Measurements from ENCODE around the gene LYSET.
"Not testable (repeated sequence)": the region's sequence is repeated elsewhere in the genome, so short reads cannot be mapped to it uniquely, and the experiment has no call there.

The LYSET gene

GRCh38 chr14:93228550-93228949 is 43.4 kb downstream of the LYSET start:
- no peak for DNase-seq (ENCODE audit: low spot score)

- DNase-seq (ENCODE audit: low spot score): no peak
These were observed 45.4 kb downstream of the LYSET start for GRCh38 chr14:93230539-93230938.

DNA sequence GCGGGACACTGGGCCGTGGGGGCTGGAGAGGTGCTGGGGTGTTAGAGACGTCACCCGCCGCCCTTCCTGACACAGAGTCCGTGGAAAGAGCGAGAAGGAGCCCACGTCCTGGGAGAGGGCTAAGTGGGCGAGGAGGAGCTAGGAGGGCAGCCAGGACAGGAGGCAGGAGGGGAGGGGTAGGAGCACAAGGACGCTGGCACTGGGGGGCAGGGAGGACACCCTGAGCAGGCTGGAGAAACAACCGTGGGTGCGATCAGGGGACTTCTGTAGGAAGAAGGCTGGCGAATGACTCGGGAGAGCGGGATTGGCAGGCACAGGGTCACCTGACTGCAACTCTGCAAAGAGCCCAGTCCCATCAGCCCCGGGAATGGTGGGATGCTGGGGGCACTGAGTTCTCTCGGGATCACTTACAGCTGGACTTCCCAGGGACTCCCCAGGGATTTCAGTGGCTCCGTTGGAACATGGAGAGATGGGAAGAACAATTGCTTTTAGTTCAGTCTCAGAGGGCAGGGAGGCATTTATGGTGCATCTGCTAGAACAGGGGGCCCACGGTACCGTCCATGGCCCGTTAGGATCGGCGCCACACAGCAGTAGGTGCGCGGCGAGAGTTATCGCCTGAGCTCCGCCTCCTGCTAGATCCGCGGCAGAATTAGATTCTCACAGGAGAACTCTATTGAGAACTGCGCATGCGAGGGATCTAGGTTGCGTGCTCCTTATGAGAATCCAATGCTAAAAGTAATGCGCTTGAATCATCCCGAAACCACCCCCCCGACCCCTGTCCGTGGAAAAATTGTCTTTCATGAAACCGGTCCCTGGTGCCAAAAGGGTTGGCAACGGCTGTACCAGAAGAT is 46.2 kb downstream of the LYSET start:
- DNase-seq (ENCODE audit: low spot score): peak; percentile 29

GRCh38 chr14:93232159-93232558 is 47.0 kb downstream of the LYSET start:
- DNase-seq (ENCODE audit: low spot score): no peak

DNA sequence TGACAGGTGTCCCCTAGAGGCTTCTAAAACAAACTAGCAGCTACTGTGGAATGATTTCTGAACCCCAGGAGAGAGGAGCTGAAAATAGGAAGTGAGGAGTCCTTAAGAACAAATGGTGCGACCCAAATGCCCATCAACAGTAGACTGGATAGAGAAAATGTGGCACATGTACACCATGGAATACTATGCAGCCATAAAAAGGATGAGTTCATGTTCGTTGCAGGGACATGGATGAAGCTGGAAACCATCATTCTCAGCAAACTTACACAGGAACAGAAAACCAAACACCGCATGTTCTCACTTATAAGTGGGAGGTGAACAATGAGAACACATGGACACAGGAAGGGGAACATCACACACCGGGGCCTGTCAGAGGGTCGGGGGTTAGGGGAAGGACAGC is 48.0 kb downstream of the LYSET start:
- DNase-seq (ENCODE audit: low spot score): not testable (repeated sequence)

DNA sequence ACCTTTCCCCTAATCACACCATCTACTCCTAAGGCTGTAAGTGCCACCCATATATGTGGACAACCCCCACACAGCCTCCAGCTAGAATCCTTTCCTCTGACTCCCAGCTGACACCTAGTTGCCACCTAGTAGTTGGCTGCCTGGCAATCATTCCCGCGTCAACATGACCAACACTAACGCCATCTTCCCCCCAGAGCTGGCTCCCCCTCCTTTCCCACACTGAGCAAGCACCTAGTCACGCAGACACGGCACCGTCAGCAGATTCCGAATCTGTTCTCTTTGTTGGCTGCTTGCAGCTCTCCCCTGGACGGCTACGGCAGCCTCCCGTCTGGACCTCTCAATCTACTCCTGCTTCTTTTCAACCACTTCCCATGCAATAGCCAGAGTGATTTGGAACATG is 49.7 kb downstream of the LYSET start:
- no peak for DNase-seq (ENCODE audit: low spot score)

Data from pons (tissue), 1 donor.